A673 (cell line): ENCODE data around the gene FTCD. TPM values are rescaled to one million over a fixed set of nuclear protein-coding genes. Genes with fewer than 3 reads are reported as not detected.
"Not testable (repeated sequence)": the region's sequence is repeated elsewhere in the genome, so short reads cannot be mapped to it uniquely, and the experiment has no call there.

ENCODE experiments used
- BruUV-seq: library from RNA; stranded (reverse); fragments of 400-500 nt; replicated peaks from 2 replicates; lab custom pipeline; 2021; lab: Mats Ljungman, UMichigan
- CTCF ChIA-PET: fragments of 300-600 bp; sonication (Branson Sonifier 250); formaldehyde crosslinking; loops from one replicate; lab custom pipeline; 2022; ENCODE audit warnings: antibody characterized with exemption; lab: Charles Lee
- POLR2A ChIA-PET: fragments of 300-600 bp; sonication (Branson Sonifier 250); formaldehyde crosslinking; loops from one replicate; lab custom pipeline; 2022; ENCODE audit warnings: antibody characterized with exemption; ENCODE audit not compliant: low non-redundant PET; lab: Charles Lee
- DNase-seq: peaks from one replicate; pipeline ENCODE4 v3.0.0-alpha.2; 2015; ENCODE audit warnings: low spot score
- H3K27ac ChIP-seq: fragments of 200-600 bp; sonication (generic); 2 replicates; pipeline ENCODE4 v1.5.1; 2016; ENCODE audit warnings: mixed run types, low read depth, mild to moderate bottlenecking, mixed read lengths, antibody characterized with exemption, low read length; ENCODE audit not compliant: poor library complexity, severe bottlenecking
- H3K27me3 ChIP-seq: fragments of 200-600 bp; sonication (generic); replicated peaks from 2 replicates; pipeline ENCODE4 v1.6.1; 2017; ENCODE audit warnings: mixed run types, low read depth, mild to moderate bottlenecking, mixed read lengths, antibody characterized with exemption, low read length; ENCODE audit not compliant: insufficient read depth, poor library complexity
- H3K36me3 ChIP-seq: fragments of 200-600 bp; sonication (generic); 2 replicates; pipeline ENCODE4 v1.6.1; 2016; ENCODE audit warnings: mixed run types, mild to moderate bottlenecking, mixed read lengths, antibody characterized with exemption, low read length; ENCODE audit not compliant: insufficient read depth, poor library complexity, severe bottlenecking
- H3K4me1 ChIP-seq: fragments of 200-600 bp; sonication (generic); 2 replicates; pipeline ENCODE4 v1.6.1; 2017; ENCODE audit warnings: mixed run types, mild to moderate bottlenecking, mixed read lengths, antibody characterized with exemption, low read length; ENCODE audit not compliant: insufficient read depth, poor library complexity, severe bottlenecking
- H3K4me3 ChIP-seq: fragments of 200-600 bp; sonication (generic); 2 replicates; pipeline ENCODE4 v1.5.1; 2016; ENCODE audit warnings: low read depth, mixed run types, mild to moderate bottlenecking, mixed read lengths, low read length; ENCODE audit not compliant: poor library complexity, severe bottlenecking
- H3K9me3 ChIP-seq: fragments of 200-600 bp; sonication (generic); 2 replicates; pipeline ENCODE4 v1.6.1; 2016; ENCODE audit warnings: mixed run types, low read depth, mild to moderate bottlenecking, mixed read lengths, antibody characterized with exemption, low read length; ENCODE audit not compliant: poor library complexity, severe bottlenecking
- EZH2 ChIP-seq: fragments of 200-600 bp; sonication (generic); IDR thresholded peaks from 2 replicates; pipeline ENCODE4 v1.6.1; 2017; ENCODE audit warnings: borderline replicate concordance, low read depth, mild to moderate bottlenecking, mixed read lengths, antibody characterized with exemption, low read length; ENCODE audit not compliant: poor library complexity, severe bottlenecking
- intact Hi-C: fragments of 100-400 bp; cut with micrococcal nuclease; formaldehyde crosslinking; loops from one replicate; pipeline ENCODE4 v1.10.0; 2022; ENCODE audit not compliant: unreplicated experiment
- total RNA-seq: library from RNA; stranded (reverse); gene quantifications from 2 replicates; pipeline ENCODE4 v1.2.3, GENCODE V29; 2021
- TF ChIP-seq, protein P1 (sequence below): fragments of 300-800, 200-600 bp; sonication (generic); conservative IDR thresholded peaks from 2 replicates; pipeline ENCODE4 v1.5.1; 2017; ENCODE audit warnings: low read depth, mild to moderate bottlenecking, antibody characterized with exemption, low read length, moderate library complexity, mixed read lengths

Gene FTCD
- total RNA-seq, 1 experiment from 2014 or later, result 5.4 TPM

DNA sequence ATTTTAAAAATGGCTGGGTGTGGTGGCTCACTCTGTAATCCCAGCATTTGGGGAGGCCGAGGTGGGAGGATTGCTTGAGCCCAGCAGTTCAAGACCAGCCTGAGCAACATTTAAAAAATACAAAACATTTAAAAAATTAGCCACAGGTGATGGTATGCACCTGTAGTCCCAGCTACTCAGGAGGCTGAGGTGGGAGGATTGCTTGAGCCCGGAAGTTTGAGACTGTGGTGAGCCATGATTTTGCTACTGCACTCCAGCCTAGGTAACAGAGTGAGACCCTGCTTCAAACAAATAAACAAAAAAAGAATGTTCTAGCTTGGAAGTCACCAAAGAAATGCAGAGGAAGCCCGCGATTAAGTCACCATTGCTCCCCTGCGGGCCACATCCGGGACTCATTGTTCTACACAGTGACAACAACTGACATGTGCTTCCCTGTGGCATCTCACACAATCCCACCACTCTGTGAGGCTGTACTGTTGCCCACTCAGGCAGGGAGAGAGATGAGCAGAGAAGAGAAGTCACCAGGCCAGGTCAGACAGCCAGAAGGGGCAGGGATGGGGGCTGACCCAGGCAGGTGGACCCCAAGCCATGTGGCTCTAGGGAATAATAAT is 47.3 kb upstream of the FTCD start:
- intact Hi-C loops, result no loop called here
- Histone ChIP-seq H3K4me3 (no peak overlapping the region), H3K4me1 (no peaks in the 10 kb centered on the region), H3K9me3 (no peaks in the 10 kb centered on the region), H3K27me3 (no peaks in the 10 kb centered on the region), H3K27ac (no peak overlapping the region), H3K36me3 (peaks cover 84% of the 10 kb centered on the region)
- ChIA-PET POLR2A (no interaction called here), CTCF (no interaction called here)
- BruUV-seq, result no TSS peak
- TF ChIP-seq, protein P1, sequence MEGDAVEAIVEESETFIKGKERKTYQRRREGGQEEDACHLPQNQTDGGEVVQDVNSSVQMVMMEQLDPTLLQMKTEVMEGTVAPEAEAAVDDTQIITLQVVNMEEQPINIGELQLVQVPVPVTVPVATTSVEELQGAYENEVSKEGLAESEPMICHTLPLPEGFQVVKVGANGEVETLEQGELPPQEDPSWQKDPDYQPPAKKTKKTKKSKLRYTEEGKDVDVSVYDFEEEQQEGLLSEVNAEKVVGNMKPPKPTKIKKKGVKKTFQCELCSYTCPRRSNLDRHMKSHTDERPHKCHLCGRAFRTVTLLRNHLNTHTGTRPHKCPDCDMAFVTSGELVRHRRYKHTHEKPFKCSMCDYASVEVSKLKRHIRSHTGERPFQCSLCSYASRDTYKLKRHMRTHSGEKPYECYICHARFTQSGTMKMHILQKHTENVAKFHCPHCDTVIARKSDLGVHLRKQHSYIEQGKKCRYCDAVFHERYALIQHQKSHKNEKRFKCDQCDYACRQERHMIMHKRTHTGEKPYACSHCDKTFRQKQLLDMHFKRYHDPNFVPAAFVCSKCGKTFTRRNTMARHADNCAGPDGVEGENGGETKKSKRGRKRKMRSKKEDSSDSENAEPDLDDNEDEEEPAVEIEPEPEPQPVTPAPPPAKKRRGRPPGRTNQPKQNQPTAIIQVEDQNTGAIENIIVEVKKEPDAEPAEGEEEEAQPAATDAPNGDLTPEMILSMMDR, result no peak
- no peak for TF ChIP-seq EZH2
- DNase-seq, result peak; percentile 68

DNA sequence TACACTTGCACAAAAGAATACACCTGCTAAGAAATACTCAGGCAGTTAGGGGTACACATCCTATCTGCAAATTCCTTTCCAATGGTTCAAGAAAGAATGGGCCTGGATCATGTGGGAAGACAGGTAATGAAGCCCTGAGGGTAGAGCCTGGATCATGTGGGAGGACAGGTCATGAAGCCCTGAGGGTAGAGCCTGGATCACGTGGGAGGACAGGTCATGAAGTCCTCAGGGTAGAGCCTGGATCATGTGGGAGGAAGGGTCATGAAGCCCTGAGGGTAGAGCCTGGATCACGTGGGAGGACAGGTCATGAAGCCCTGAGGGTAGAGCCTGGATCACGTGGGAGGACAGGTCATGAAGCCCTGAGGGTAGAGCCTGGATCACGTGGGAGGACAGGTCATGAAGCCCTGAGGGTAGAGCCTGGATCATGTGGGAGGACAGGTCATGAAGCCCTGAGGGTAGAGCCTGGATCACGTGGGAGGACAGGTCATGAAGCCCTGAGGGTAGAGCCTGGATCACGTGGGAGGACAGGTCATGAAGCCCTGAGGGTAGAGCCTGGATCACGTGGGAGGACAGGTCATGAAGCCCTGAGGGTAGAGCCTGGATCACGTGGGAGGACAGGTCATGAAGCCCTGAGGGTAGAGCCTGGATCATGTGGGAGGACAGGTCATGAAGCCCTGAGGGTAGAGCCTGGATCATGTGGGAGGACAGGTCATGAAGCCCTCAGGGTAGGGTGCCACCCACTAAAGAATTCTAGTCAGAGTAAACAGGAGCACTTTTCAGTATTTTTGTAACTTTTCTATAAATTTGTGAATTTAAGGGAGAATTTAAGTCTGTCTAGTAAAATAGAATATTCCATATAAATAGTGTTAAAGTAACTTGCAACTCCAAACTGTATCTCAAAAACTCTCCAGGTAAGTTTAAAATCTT is 45.8 kb upstream of the FTCD start:
- H3K4me3 ChIP-seq, intact Hi-C loops, BruUV-seq, H3K27me3 ChIP-seq, CTCF ChIA-PET, H3K9me3 ChIP-seq, DNase-seq, POLR2A ChIA-PET, H3K4me1 ChIP-seq, H3K27ac ChIP-seq: not testable (repeated sequence)
- H3K36me3 ChIP-seq, result peaks cover 78% of the 10 kb centered on the region

DNA sequence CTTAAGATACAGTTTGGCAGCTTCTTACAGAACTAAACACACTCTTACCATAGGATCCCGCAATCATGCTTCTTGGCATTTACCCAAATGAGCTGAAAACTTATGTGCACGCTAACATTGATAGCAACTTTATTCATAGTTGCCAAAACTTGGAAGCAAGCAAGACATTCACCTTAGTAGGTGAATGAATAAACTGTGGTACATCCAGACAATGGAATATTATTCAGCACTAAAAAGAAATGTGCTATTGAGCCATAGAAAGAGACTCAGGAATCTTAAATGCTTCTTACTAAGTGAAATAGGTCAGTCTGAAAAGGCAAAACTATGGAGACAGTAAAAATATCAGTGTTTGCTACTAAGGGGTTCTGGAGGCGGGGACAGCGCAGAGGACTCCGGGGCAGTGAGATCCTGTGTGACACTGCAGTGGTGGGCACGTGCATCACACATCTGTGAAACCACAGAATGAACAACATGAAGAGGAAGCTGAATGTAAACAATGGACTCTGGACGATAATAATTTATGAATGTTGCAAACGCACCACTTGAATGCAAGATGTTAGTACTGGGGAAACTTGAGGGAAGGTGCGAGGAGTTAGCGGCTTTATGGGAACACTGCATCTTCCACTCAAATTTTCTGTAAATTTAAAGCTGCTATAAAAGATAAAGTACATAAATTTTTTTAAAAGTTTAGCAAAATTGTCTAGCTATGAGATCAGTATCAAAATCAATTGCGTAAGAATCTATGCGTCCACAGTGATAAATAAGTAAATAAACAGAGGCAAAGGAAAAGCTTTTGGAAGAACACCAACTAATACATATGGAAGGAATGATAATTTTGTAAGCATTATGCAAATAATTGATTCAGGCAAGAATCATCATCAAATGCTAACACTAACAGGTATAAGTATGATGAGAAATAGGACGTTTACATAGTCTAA is 44.3 kb upstream of the FTCD start:
- POLR2A ChIA-PET, result no interaction called here
- H3K9me3 ChIP-seq, result no peaks in the 10 kb centered on the region
- H3K36me3 ChIP-seq, result peaks cover 76% of the 10 kb centered on the region
- BruUV-seq, result no TSS peak
- no peak for TF ChIP-seq EZH2
- TF ChIP-seq, protein P1, result no peak
- CTCF ChIA-PET, result no interaction called here
- H3K27ac ChIP-seq, result no peak overlapping the region
- intact Hi-C loops, result no loop called here
- H3K4me1 ChIP-seq, result no peaks in the 10 kb centered on the region
- no peak for DNase-seq
- no peaks in the 10 kb centered on the region for H3K27me3 ChIP-seq
- H3K4me3 ChIP-seq, result no peak overlapping the region
